ENCODE results near the gene NOTCH3. TPM values are rescaled to one million over a fixed set of nuclear protein-coding genes. Genes with fewer than 3 reads are reported as not detected.

NOTCH3 gene
- total RNA-seq, 1 experiment from 2014 or later, result 60.6 TPM

DNA sequence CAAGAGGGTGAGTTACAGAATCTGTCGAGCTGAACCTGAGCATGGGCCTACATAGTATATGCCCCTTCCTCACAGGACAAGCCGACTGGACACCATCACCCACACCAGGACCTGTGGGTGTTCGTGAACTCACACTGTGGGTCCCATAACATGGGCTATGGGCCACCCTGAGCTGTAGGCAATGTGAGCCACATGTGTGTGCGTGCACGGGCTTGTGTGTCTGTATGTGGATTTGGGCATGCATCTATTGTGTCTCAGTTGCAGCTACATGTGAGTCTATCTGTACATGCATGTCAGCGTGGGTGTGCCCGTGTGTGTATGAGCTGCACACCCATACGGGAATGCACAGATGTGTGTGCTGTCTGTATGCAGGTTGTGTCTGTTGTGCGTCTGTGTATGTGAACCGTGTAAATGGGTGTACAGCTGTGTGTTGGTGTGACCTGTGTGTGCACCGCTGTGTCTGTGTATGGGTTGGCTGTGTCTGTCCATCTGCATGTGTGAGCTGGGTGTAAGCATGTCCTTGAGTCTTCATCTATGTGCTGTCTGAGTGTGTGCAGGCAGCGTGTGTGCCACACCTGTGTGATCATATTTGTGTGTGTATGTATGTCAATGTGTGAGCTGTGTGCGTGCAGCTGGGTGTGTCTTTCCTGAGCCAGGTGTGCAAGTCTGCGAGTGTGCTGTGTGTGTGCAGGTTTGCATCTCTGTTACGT is 1.7 kb downstream of the NOTCH3 start:
- Mint-ChIP-seq H3K27me3 (ENCODE audit: insufficient read depth, unreplicated experiment) (no peaks in the 10 kb centered on the region), H3K9me3 (ENCODE audit: unreplicated experiment) (no peaks in the 10 kb centered on the region), H3K4me1 (ENCODE audit: low read depth, unreplicated experiment) (peaks cover 16% of the 10 kb centered on the region), H3K27ac (ENCODE audit: unreplicated experiment) (peak overlapping the region; percentile 50), H3K36me3 (ENCODE audit: insufficient read depth, unreplicated experiment) (peaks cover 22% of the 10 kb centered on the region), H3K4me3 (ENCODE audit: unreplicated experiment) (peak overlapping the region; percentile 72)
- TSS peak; percentile 42 for BruUV-seq (replicated peaks)
- ChIA-PET POLR2A (no interaction called here), CTCF (no interaction called here)
- intact Hi-C loops (cut with micrococcal nuclease; ENCODE audit: unreplicated experiment), result loop anchor here (5.0 kb wide), 1 partner anchor 48 kb away; no protein-coding TSS in a partner anchor
- Histone ChIP-seq H3K4me1 (0 out of 2 replicates have a peak, but pooled peaks cover 6% of the 10 kb centered on the region), H3K4me3 (ENCODE audit: low read depth, low read length) (peak overlapping the region; percentile 92), H3K9me3 (no peaks in the 10 kb centered on the region), H3K27me3 (replicated peaks; ENCODE audit: control insufficient read depth, insufficient read depth, low read length) (no peaks in the 10 kb centered on the region), H3K36me3 (ENCODE audit: control insufficient read depth, insufficient read depth, low read length) (peaks cover 2% of the 10 kb centered on the region; the same call in 1 of the 2 replicates)
- no peak for DNase-seq
- TF ChIP-seq, protein P1, sequence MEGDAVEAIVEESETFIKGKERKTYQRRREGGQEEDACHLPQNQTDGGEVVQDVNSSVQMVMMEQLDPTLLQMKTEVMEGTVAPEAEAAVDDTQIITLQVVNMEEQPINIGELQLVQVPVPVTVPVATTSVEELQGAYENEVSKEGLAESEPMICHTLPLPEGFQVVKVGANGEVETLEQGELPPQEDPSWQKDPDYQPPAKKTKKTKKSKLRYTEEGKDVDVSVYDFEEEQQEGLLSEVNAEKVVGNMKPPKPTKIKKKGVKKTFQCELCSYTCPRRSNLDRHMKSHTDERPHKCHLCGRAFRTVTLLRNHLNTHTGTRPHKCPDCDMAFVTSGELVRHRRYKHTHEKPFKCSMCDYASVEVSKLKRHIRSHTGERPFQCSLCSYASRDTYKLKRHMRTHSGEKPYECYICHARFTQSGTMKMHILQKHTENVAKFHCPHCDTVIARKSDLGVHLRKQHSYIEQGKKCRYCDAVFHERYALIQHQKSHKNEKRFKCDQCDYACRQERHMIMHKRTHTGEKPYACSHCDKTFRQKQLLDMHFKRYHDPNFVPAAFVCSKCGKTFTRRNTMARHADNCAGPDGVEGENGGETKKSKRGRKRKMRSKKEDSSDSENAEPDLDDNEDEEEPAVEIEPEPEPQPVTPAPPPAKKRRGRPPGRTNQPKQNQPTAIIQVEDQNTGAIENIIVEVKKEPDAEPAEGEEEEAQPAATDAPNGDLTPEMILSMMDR (IDR thresholded peaks at IDR 0.05; ENCODE audit: insufficient read depth in 1 of 2, low read depth in 1 of 2, low read length in 1 of 2, severe bottlenecking in 1 of 2, unreplicated experiment in 1 of 2), result no peak

DNA sequence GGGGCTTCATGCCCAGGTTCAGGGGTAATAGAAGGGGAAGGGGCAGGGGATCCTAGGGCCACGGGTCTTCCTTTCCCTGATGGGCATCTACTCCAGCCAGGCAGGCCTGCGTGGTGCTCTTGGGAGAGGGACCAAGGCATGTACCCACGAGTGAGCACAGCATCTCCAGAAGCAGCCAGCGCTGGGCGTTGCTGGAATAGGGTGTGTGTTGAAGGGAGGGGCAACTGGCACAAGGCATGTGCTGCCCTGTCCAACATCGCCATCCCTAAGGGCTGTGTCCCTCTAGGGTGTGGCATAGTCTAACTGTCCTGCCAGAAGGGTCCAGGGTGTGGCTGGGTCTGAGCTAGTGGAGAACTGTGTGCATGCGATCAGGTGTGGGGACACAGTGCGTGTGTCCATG is 2.9 kb downstream of the NOTCH3 start:
- CTCF ChIA-PET, result no interaction called here
- intact Hi-C loops (cut with micrococcal nuclease; ENCODE audit: unreplicated experiment), result loop anchor here (5.0 kb wide), 1 partner anchor 49 kb away; no protein-coding TSS in a partner anchor
- peak overlapping the region; percentile 72 for H3K4me3 Mint-ChIP-seq (ENCODE audit: unreplicated experiment)

DNA sequence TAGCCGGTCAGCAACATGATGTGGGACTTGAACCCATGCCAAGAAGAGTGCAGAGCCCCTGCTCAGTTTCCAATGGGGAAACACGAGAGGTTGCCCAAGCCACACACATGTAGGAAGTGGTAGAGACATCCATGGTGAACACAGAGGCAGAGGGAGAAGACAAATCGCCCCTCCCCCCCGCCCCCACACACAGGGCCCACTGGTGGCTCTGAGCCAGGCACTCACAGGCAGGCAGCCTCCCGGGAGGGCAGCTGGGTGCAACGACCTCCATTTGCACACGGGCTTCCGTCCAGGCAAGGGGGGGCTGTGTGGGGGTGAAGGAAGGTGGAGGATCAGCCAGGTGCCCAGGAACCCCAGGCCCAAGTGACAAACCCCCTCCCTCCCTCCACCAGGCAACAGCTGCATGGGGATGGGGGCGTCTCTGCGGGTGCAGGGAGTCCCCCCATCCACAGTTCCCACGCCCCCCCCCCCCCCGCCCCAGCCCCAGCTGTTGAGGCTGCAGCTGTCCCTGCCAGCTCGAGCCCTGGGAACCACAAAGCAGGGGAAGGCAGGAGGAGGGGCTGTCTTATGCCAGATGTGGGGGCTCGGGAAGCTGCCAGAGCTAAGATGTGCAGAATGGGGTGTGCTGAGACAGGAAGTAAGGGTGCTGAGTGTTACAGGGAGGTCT is 3.4 kb downstream of the NOTCH3 start:
- Mint-ChIP-seq H3K27ac (ENCODE audit: unreplicated experiment) (no peak overlapping the region), H3K27me3 (ENCODE audit: insufficient read depth, unreplicated experiment) (no peaks in the 10 kb centered on the region), H3K4me1 (ENCODE audit: low read depth, unreplicated experiment) (peaks cover 16% of the 10 kb centered on the region), H3K4me3 (ENCODE audit: unreplicated experiment) (no peak overlapping the region), H3K9me3 (ENCODE audit: unreplicated experiment) (no peaks in the 10 kb centered on the region), H3K36me3 (ENCODE audit: insufficient read depth, unreplicated experiment) (peaks cover 22% of the 10 kb centered on the region)
- no peak for DNase-seq
- intact Hi-C loops (cut with micrococcal nuclease; ENCODE audit: unreplicated experiment), result loop anchor here (5.0 kb wide), 1 partner anchor 50 kb away; no protein-coding TSS in a partner anchor
- Histone ChIP-seq H3K4me3 (ENCODE audit: low read depth, low read length) (no peak overlapping the region), H3K4me1 (0 out of 2 replicates have a peak, but pooled peaks cover 6% of the 10 kb centered on the region), H3K9me3 (no peaks in the 10 kb centered on the region), H3K27me3 (replicated peaks; ENCODE audit: control insufficient read depth, insufficient read depth, low read length) (no peaks in the 10 kb centered on the region), H3K36me3 (ENCODE audit: control insufficient read depth, insufficient read depth, low read length) (peaks cover 2% of the 10 kb centered on the region; the same call in 1 of the 2 replicates)
- TF ChIP-seq, protein P1 (IDR thresholded peaks at IDR 0.05; ENCODE audit: insufficient read depth in 1 of 2, low read depth in 1 of 2, low read length in 1 of 2, severe bottlenecking in 1 of 2, unreplicated experiment in 1 of 2), result no peak
- POLR2A ChIA-PET, result no interaction called here
- BruUV-seq (replicated peaks), result no TSS peak
- CTCF ChIA-PET, result no interaction called here

More for the DNA sequence above, 2.9 kb downstream of the NOTCH3 start:
- TF ChIP-seq, protein P1 (IDR thresholded peaks at IDR 0.05; ENCODE audit: insufficient read depth in 1 of 2, low read depth in 1 of 2, low read length in 1 of 2, severe bottlenecking in 1 of 2, unreplicated experiment in 1 of 2), result no peak
- Mint-ChIP-seq H3K4me1 (ENCODE audit: low read depth, unreplicated experiment) (peaks cover 16% of the 10 kb centered on the region), H3K27me3 (ENCODE audit: insufficient read depth, unreplicated experiment) (no peaks in the 10 kb centered on the region), H3K36me3 (ENCODE audit: insufficient read depth, unreplicated experiment) (peaks cover 22% of the 10 kb centered on the region), H3K9me3 (ENCODE audit: unreplicated experiment) (no peaks in the 10 kb centered on the region), H3K27ac (ENCODE audit: unreplicated experiment) (no peak overlapping the region)
- BruUV-seq (replicated peaks), result no TSS peak
- Histone ChIP-seq H3K9me3 (no peaks in the 10 kb centered on the region), H3K4me1 (0 out of 2 replicates have a peak, but pooled peaks cover 6% of the 10 kb centered on the region), H3K27me3 (replicated peaks; ENCODE audit: control insufficient read depth, insufficient read depth, low read length) (no peaks in the 10 kb centered on the region), H3K36me3 (ENCODE audit: control insufficient read depth, insufficient read depth, low read length) (peaks cover 2% of the 10 kb centered on the region; the same call in 1 of the 2 replicates), H3K4me3 (ENCODE audit: low read depth, low read length) (no peak overlapping the region)
- DNase-seq, result no peak
- POLR2A ChIA-PET, result no interaction called here
